SJSA1 (cell line): ENCODE measurements around the gene RAX2. TPM values are rescaled to one million over a fixed set of nuclear protein-coding genes. Genes with fewer than 3 reads are reported as not detected.
"Not testable (repeated sequence)": the region's sequence is repeated elsewhere in the genome, so short reads cannot be mapped to it uniquely, and the experiment has no call there.

ENCODE experiments used
- DNase-seq, 2 experiments: peaks; one replicate each; pipeline ENCODE4 v3.0.0-alpha.2; 2015 to 2020; ENCODE audit warnings: low spot score in 2 of 2, low read depth in 1 of 2
- H3K27ac ChIP-seq: fragments of 250-450 bp; sonication (Bioruptor Pico); 2 replicates; pipeline ENCODE4 v1.5.1; 2020; ENCODE audit warnings: mild to moderate bottlenecking, moderate library complexity
- H3K27me3 ChIP-seq: fragments of 250-450 bp; sonication (Bioruptor Pico); replicated peaks from 2 replicates; pipeline ENCODE4 v1.5.1; 2020; ENCODE audit warnings: mild to moderate bottlenecking, moderate library complexity
- H3K36me3 ChIP-seq: fragments of 250-450 bp; sonication (Bioruptor Pico); 2 replicates; pipeline ENCODE4 v1.5.1; 2020; ENCODE audit warnings: mild to moderate bottlenecking
- H3K4me1 ChIP-seq: fragments of 250-450 bp; sonication (Bioruptor Pico); replicated peaks from 2 replicates; pipeline ENCODE4 v1.6.1; 2021; ENCODE audit warnings: mild to moderate bottlenecking
- H3K4me3 ChIP-seq: fragments of 250-450 bp; sonication (Bioruptor Pico); 2 replicates; pipeline ENCODE4 v1.5.1; 2020; ENCODE audit warnings: mild to moderate bottlenecking
- H3K9me3 ChIP-seq: fragments of 250-450 bp; sonication (Bioruptor Pico); replicated peaks from 2 replicates; pipeline ENCODE4 v1.5.1; 2020; ENCODE audit warnings: mild to moderate bottlenecking
- total RNA-seq: library from RNA; depleted of rRNA; stranded (reverse); fragments of >200 nt; shearing (Covaris generic); gene quantifications from 2 replicates; pipeline ENCODE4 v1.2.3, GENCODE V29; 2014; rRNA removed

Gene RAX2
- not detected in 2 replicates for total RNA-seq

DNA sequence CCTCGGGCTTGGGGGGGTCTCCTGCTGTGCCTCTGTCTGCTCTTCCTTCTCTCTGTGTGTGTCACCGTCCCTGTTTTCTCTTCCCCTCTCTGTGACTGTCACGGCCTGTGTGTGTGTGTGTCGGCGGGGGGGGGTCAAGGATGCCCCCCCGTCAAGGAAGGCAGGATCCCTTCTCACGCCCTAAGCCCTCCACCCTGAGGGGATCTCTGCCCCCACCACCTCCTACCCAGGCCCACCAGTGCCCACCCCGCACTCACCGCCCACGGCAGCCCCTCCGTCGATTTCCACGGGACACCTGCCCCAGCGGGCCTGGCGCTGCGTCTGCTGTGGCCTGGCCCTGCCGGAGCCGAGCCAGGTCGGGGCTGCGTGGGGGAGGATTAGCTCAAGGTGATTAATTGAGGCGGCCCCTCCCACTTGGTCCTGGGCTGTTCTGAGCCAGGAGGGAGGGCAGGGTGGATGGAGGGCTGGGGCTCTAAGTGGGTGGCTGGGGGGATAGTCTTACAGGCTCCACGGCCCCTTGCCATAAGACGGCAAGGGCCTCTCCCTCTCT, at the start of gene RAX2:
Gene RAX2 (minus strand): TSS at position 323 of the 550 bp plus-strand sequence. CDS start 486 bp downstream, outside the sequence.
- Histone ChIP-seq H3K36me3 (peaks cover under 1% of the 10 kb centered on the region; the same call in 1 of the 2 replicates), H3K27me3 (no peaks in the 10 kb centered on the region), H3K27ac (no peak within 1 kb of the TSS), H3K4me3 (no peak within 1 kb of the TSS), H3K4me1 (no peaks in the 10 kb centered on the region), H3K9me3 (no peaks in the 10 kb centered on the region)
- DNase-seq: no peak

DNA sequence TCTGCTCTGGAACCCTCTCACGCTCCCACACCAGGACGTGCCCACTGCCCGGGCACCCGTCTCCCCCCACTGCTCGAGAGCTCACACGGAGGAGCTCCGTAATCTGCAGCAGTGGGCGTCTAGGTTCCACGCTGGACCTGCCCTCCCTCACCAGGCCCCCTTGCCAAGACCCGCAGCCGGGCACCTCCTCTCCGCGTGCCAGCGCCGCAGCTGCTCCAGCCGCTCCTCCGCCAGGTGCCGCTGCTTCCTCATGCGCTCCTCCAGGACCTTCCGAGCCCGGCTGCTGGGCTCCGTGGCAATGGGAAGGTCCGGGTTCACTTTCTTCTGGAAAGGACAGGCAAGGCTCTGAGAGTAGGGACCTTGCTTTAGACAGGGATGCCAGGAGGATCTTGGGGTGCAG, 49.1 kb upstream of the RAX2 start:
- Histone ChIP-seq H3K9me3 (no peaks in the 10 kb centered on the region), H3K4me1 (no peaks in the 10 kb centered on the region), H3K27me3 (peaks cover 26% of the 10 kb centered on the region), H3K36me3 (no peaks in the 10 kb centered on the region), H3K4me3 (no peak overlapping the region), H3K27ac (no peak overlapping the region)
- DNase-seq: no peak

DNA sequence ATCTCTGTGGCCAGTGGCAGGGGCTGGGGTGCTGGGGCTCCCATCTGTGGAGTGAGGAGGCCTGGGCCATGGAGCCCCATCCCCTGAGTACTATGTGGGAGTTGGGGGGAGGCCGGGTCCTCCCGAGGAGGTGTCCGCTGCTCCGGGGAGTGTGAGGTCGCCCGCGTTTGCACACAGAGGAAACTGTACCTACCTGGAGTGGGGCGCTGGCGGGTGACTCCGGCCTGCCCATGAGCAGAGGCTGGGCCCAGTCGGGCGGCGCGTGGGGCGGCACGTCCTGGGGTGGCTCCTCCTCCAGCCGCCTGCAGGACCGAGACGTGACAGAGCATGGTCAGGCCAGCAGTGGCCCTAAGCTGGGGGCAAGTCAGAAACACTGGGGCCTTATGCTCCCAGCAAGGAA, 48.0 kb upstream of the RAX2 start:
- no peaks in the 10 kb centered on the region for H3K9me3 ChIP-seq
- no peak for DNase-seq

DNA sequence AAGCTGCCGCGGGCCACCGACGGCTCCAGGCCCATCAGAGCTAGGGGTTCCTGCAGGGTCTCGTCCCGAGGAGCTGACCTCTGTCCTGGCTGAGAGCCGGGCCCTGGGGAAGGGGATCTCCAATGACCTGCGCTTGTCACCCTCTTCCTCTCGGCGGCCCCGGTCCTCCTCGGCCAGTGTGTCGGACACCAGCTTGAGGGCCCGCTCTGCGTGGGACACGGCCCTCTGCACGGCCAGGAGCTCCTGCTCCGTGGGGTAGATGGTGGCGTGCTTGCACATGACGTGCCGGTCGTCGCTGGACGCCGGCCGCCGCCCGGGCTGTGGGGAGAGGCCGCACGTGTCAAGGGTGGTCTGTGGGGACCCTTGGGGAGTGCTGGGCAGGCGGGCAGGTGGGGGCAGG, 46.9 kb upstream of the RAX2 start:
- H3K27me3 ChIP-seq: peaks cover 30% of the 10 kb centered on the region
- H3K36me3 ChIP-seq: no peaks in the 10 kb centered on the region
- no peak overlapping the region for H3K4me3 ChIP-seq
- H3K27ac ChIP-seq: no peak overlapping the region
- H3K9me3 ChIP-seq: no peaks in the 10 kb centered on the region
- H3K4me1 ChIP-seq: no peaks in the 10 kb centered on the region
- DNase-seq: no peak

More for the DNA sequence above, 48.0 kb upstream of the RAX2 start:
- Histone ChIP-seq H3K36me3 (no peaks in the 10 kb centered on the region), H3K27me3 (peaks cover 26% of the 10 kb centered on the region), H3K27ac (no peak overlapping the region), H3K4me1 (no peaks in the 10 kb centered on the region), H3K4me3 (no peak overlapping the region)

DNA sequence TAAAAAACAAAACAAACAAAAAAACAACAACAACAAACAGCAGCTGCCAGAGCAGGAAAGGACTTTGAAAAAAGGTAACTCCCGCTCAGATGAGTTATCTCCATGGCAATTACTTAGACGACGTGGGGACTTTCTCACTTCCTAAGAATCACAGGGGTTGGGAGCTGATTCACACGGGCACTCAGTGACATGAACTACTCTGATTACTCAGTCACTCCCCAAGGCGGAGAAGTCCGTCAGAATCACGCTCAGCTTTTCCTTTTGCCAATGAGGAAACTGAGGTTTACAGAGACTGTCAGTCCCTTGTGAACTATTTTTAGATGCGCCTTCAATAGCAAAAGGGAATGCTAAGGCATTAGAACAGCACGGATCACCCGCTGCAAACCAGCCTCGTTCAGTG, 46.4 kb upstream of the RAX2 start:
- no peak for DNase-seq
- Histone ChIP-seq H3K27me3 (peaks cover 31% of the 10 kb centered on the region), H3K4me1 (no peaks in the 10 kb centered on the region), H3K4me3 (no peak overlapping the region), H3K36me3 (no peaks in the 10 kb centered on the region), H3K9me3 (no peaks in the 10 kb centered on the region), H3K27ac (no peak overlapping the region)

DNA sequence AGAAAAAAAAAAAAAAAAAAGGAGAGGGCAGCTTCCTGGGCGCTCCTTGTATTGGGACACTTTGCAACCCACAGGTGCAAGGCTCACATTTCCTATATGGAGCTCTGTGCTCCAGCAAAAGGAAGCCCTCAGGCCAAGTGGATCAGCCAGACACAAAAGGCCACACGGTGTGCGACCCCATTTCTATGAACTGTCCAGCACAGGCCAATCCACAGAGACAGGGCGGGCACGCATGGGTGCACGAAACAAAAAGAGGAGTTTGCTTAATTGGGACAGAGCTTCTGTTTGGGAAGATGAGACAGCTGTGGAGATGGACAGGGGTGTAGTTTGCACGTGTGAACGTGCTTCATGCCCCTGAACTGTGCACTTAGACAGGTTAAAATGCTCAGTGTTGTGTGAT, 45.7 kb upstream of the RAX2 start:
- H3K9me3 ChIP-seq: no peaks in the 10 kb centered on the region
- no peak overlapping the region for H3K27ac ChIP-seq
- no peak for DNase-seq
- H3K4me1 ChIP-seq: no peaks in the 10 kb centered on the region
- H3K4me3 ChIP-seq: no peak overlapping the region
- H3K27me3 ChIP-seq: peaks cover 28% of the 10 kb centered on the region
- H3K36me3 ChIP-seq: no peaks in the 10 kb centered on the region

DNA sequence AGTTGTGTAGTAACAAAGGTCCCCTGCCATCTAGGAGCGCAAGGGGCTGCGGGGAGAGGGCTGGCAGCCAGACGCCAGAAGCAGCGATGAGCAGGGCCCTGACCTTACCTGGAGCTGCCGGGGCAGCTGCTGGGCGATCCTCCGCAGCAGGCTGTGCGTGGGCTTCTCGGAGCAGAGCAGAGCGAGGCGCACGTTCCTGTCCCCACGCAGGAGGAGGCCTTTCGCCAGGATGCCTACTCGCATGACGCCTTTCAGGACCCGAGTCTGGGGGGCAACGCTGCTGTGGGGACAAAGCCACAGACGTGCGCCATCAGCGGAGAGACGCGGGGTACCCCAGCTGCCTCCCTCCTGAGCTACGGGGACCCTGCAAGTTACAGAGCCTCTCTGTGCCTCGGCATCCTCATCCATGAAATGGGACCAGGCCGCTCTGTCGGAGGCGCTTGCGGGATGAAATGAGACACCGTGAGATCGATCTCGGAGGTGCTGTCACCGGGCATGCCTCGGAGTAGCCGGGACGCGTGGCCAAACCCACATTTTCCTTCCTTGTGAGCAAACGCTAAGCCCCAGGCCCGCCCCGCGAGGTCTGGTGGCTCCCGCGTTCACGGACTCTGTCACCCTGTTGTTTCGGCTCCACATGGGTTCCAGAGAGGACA, 44.7 kb upstream of the RAX2 start:
- Histone ChIP-seq H3K4me1 (no peaks in the 10 kb centered on the region), H3K4me3 (no peak overlapping the region), H3K27me3 (peaks cover 25% of the 10 kb centered on the region), H3K27ac (no peak overlapping the region), H3K36me3 (no peaks in the 10 kb centered on the region), H3K9me3 (no peaks in the 10 kb centered on the region)
- no peak for DNase-seq

DNA sequence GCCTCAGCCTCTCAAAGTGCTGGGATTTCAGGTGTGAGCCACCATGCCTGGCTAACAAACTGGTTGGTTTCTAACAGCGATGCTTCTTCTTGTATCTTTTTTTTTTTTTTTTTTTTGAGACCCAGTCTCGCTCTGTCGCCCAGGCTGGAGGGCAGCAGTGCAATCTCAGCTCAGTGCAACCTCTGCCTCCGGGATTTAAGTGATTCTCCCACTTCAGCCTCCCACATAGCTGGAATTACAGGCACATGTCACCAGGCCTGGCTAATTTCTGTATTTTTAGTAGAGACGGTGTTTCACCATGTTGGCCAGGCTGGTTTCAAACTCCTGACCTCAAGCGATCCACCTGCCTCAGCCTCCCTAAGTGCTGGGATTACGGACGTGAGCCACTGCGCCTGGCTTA, 44.1 kb upstream of the RAX2 start:
- H3K9me3 ChIP-seq, H3K4me3 ChIP-seq, DNase-seq, H3K27ac ChIP-seq, H3K4me1 ChIP-seq, H3K36me3 ChIP-seq: not testable (repeated sequence)
- H3K27me3 ChIP-seq: peaks cover 24% of the 10 kb centered on the region

DNA sequence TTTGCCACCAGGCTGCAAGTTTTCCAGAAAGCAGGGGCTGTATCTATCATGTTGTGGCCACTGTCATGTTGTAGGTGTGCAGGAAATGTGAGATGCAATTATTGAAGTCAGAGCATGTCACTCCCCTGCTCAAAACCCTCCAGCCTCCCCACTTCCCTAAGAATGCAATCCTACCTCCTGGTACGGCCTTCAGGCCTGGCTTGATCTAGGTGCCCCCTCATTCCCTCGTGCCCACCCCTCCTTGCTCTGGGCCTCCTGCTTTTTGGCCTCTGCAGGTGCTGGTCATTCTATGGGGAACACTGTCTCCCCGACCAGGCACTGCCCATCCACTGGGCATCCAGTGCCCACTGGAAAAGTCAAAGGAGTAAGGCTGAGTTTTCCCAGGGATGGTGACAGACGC, 42.6 kb upstream of the RAX2 start:
- no peak overlapping the region for H3K4me3 ChIP-seq
- DNase-seq: no peak
- H3K4me1 ChIP-seq: no peaks in the 10 kb centered on the region
- no peaks in the 10 kb centered on the region for H3K36me3 ChIP-seq
- H3K27ac ChIP-seq: no peak overlapping the region
- H3K27me3 ChIP-seq: peaks cover 33% of the 10 kb centered on the region
- H3K9me3 ChIP-seq: no peaks in the 10 kb centered on the region

DNA sequence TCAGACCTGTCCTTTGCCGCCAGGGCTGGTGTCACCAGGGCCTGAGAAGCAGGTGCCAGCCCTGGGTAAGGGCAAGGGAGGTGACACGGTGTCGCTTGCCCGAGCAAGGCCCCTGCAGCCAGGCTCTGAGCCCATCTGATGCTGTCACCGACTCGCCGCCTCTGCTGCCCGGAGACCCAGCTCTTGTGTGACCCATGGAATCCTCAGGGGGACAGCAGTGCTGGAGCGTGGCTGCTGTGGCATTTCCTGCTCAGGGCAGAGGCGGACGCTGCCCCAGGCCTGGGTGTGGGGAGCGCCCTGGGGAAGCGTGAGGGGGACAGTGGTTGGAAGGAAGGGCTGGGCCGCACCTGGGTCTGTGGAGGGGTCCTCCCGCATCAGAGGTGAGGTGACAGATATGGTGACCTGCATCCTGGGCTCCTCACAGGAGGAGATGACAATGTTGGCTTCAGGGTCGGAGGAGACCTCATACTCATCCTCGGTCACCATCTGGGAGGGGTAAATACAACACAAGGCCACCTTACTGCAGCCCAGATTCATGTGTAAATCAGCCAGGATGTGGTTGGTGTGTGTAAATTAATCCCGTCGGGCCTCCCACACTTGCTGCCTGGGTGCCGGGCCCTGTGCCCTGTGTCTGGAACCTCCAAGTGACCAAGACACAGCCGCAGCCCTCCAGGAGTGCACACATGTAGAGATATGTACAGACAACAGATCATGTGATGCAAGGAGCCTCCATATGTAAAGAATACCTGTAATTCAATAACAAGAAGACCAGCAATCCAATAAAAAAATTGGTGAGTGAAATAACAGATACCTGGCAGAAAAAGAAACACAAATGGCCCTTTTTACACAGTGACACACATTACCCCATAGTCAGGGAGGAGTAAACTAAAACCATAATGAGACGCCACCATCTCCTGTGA, 41.7 kb upstream of the RAX2 start:
- DNase-seq: no peak
- Histone ChIP-seq H3K27ac (no peak overlapping the region), H3K4me1 (no peaks in the 10 kb centered on the region), H3K9me3 (no peaks in the 10 kb centered on the region), H3K4me3 (no peak overlapping the region), H3K27me3 (peaks cover 24% of the 10 kb centered on the region), H3K36me3 (no peaks in the 10 kb centered on the region)

DNA sequence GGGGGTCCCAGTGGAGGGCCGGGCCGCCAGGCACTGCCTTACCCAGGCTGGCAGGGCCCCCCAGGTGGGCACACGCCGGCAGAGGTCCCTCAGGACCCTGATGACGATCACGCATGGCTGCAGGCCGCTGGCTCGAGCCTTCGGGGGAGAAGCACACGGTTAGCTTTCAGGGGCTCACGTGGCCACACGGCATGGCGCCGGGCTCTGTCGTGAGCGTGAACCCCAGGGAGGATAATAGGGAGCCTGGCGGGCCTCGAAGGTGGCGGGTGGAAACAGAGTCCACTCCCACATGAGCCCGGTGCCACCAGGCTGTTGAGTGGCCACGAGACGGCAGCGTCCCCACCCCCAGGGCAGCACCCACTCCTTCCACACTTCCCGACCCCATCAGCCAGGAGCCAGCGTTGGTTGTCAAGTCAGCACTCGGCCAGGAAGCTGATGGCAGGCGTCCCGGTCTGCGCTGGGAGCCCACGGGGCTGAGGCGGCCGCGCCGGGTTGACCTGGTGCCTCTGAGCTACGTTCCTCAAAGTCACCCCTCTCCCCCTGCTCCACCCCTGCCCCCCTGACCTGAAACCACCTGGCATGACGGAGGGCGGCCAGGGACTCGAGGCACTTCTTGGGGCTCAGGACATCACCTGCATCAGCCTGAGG, 38.8 kb upstream of the RAX2 start:
- Histone ChIP-seq H3K27me3 (peaks cover 22% of the 10 kb centered on the region), H3K4me1 (no peaks in the 10 kb centered on the region), H3K9me3 (no peaks in the 10 kb centered on the region), H3K4me3 (no peak overlapping the region), H3K27ac (no peak overlapping the region), H3K36me3 (no peaks in the 10 kb centered on the region)
- DNase-seq: no peak

DNA sequence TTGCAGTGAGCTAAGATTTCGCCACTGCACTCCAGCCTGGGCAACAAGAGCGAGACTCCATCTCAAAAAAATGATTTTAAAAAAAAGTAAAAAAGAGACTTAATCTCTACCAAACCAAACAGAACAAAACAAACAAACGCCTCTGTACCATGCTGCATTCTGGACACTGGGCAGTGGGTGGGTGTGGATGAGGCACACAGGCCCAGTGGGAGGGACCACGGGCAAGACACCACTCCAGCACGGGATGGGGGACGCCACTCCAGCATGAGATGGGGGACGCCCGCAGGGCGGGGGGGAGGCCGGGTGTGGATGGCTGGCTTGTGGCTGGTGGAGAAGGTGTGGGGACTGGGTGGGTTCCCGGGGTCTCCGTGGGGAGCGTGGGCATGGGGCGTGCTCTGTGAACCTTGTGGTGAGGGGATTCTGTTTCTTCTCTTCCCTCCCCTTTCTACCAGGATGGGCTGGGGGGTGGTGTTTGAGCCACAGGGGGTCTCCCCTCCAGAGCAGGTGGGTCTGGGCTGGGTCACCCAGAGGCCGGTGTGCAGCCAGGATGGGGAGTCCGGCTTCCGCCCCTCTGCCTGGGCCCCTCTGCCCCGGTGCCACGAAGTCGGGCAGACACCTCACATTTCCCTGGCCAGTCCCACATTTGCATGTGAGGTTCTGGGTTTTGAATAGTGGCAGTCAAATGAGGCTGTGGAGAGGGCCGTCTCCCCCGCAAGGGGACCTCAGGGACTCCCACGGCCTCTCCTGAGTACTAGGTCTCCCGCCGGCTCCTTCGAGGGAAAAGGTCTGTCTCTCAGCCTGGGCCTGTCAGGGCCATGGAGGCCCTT, 38.1 kb upstream of the RAX2 start:
- H3K9me3 ChIP-seq: no peaks in the 10 kb centered on the region
- DNase-seq: no peak
- no peak overlapping the region for H3K4me3 ChIP-seq
- no peaks in the 10 kb centered on the region for H3K36me3 ChIP-seq
- peaks cover 22% of the 10 kb centered on the region for H3K27me3 ChIP-seq
- H3K27ac ChIP-seq: no peak overlapping the region
- H3K4me1 ChIP-seq: no peaks in the 10 kb centered on the region
